SK-N-SH treated with all-trans-retinoic acid at 6 μM for 48 hours (cell line): ENCODE results near the gene KCTD18.

Experiments
- CREB5 ChIP-seq: fragments of 250-450 bp; sonication (Bioruptor Pico); IDR thresholded peaks from 2 replicates; pipeline ENCODE4 v1.5.1; 2020; ENCODE audit warnings: low read depth, mild to moderate bottlenecking, moderate library complexity
- PATZ1 ChIP-seq: fragments of 250-450 bp; sonication (Bioruptor Pico); IDR thresholded peaks from 2 replicates; pipeline ENCODE4 v1.8.0; 2020; ENCODE audit warnings: mild to moderate bottlenecking, moderate library complexity, borderline replicate concordance
- RARB ChIP-seq: fragments of 250-450 bp; sonication (Bioruptor Pico); IDR thresholded peaks from 2 replicates; pipeline ENCODE4 v1.8.0; 2021; ENCODE audit warnings: mild to moderate bottlenecking, moderate library complexity
- ZFP3 ChIP-seq: fragments of 250-450 bp; sonication (Bioruptor Pico); IDR thresholded peaks from 2 replicates; pipeline ENCODE4 v1.5.0; 2020; ENCODE audit warnings: mild to moderate bottlenecking, moderate library complexity
- ZFP30 ChIP-seq: fragments of 450-650 bp; formaldehyde crosslinking; IDR thresholded peaks from 2 replicates; pipeline ENCODE4 v1.5.0; 2022; ENCODE audit warnings: mild to moderate bottlenecking, moderate library complexity
- TF ChIP-seq, protein P1 (sequence below): fragments of 250-450 bp; sonication (Bioruptor Pico); IDR thresholded peaks from 2 replicates; pipeline ENCODE4 v1.5.0; 2020; ENCODE audit warnings: mild to moderate bottlenecking, moderate library complexity

DNA sequence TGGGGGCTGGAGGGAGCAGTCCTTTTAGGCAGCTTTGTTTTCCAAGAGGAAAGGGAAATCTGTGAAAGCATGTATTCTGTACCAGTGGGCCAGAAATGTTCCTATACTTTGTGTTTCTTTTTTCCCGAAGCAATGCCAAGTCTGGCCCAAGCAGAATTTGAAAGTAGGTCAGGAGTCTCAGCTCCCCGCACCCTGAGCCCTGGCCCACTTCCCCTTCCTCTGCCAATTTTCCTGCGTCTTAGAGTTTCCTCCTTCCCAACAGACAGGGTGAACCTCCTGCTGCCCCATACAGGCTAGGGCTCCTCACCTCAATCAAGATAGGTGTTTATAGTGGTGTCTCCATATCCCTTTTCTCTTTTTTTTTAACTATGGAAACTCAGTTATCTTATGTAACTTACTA, 65.3 kb downstream of the KCTD18 start:
- no peak for TF ChIP-seq ZFP3 (CRISPR knock-in tag)
- TF ChIP-seq, protein P1, sequence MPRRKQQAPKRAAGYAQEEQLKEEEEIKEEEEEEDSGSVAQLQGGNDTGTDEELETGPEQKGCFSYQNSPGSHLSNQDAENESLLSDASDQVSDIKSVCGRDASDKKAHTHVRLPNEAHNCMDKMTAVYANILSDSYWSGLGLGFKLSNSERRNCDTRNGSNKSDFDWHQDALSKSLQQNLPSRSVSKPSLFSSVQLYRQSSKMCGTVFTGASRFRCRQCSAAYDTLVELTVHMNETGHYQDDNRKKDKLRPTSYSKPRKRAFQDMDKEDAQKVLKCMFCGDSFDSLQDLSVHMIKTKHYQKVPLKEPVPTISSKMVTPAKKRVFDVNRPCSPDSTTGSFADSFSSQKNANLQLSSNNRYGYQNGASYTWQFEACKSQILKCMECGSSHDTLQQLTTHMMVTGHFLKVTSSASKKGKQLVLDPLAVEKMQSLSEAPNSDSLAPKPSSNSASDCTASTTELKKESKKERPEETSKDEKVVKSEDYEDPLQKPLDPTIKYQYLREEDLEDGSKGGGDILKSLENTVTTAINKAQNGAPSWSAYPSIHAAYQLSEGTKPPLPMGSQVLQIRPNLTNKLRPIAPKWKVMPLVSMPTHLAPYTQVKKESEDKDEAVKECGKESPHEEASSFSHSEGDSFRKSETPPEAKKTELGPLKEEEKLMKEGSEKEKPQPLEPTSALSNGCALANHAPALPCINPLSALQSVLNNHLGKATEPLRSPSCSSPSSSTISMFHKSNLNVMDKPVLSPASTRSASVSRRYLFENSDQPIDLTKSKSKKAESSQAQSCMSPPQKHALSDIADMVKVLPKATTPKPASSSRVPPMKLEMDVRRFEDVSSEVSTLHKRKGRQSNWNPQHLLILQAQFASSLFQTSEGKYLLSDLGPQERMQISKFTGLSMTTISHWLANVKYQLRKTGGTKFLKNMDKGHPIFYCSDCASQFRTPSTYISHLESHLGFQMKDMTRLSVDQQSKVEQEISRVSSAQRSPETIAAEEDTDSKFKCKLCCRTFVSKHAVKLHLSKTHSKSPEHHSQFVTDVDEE (CRISPR knock-in tag): no peak
- TF ChIP-seq PATZ1 (CRISPR knock-in tag): no peak
- no peak for TF ChIP-seq CREB5
- no peak for TF ChIP-seq RARB
- TF ChIP-seq ZFP30 (CRISPR knock-in tag): no peak
